Lung (tissue), 12 donors: ENCODE results near the gene QRICH2. TPM values are rescaled to one million over a fixed set of nuclear protein-coding genes. Genes with fewer than 3 reads are reported as not detected.

Experiments
- ATAC-seq: fragments of 200-7000 bp; cut with Tn5 transposase; one replicate; pipeline ENCODE4 v1.9.1; 2020; ENCODE audit warnings: moderate number of reproducible peaks; ENCODE audit not compliant: insufficient read depth, low FRiP score
- DNase-seq, 3 donors: peaks; one replicate each; pipeline ENCODE4 v3.0.0-alpha.2; 2013 to 2017
- H3K27ac ChIP-seq, 2 donors: one replicate each; pipeline ENCODE4 v1.5.1; 2013; ENCODE audit warnings: mild to moderate bottlenecking in 2 of 2, moderate library complexity in 2 of 2, control low read depth in 1 of 2, inconsistent platforms in 1 of 2, low read depth in 1 of 2, low read length in 1 of 2
- H3K27me3 ChIP-seq, 3 donors: one replicate each; pipeline ENCODE4 v1.5.1; 2013; ENCODE audit warnings: low read length in 2 of 3; ENCODE audit not compliant: control insufficient read depth in 3 of 3, insufficient read depth in 3 of 3
- H3K36me3 ChIP-seq, 4 donors: one replicate each; pipeline ENCODE4 v1.5.1; 2013; ENCODE audit warnings: low read length in 4 of 4, mild to moderate bottlenecking in 1 of 4, moderate library complexity in 1 of 4; ENCODE audit not compliant: control insufficient read depth in 4 of 4, insufficient read depth in 4 of 4
- H3K4me1 ChIP-seq, 5 donors: one replicate each; pipeline ENCODE4 v1.5.1; 2013; ENCODE audit warnings: low read length in 5 of 5, mild to moderate bottlenecking in 2 of 5, moderate library complexity in 1 of 5; ENCODE audit not compliant: control insufficient read depth in 5 of 5, insufficient read depth in 5 of 5
- H3K4me3 ChIP-seq: one replicate; pipeline ENCODE4 v1.5.1; 2013; ENCODE audit warnings: mild to moderate bottlenecking, control low read depth, moderate library complexity
- H3K9ac ChIP-seq, 2 donors: one replicate each; pipeline ENCODE4 v1.5.1; 2013; ENCODE audit warnings: low read length in 2 of 2, control low read depth in 1 of 2; ENCODE audit not compliant: insufficient read depth in 1 of 2
- H3K9me3 ChIP-seq, 4 donors: one replicate each; pipeline ENCODE4 v1.5.1; 2013; ENCODE audit warnings: low read length in 3 of 4, mild to moderate bottlenecking in 1 of 4, moderate library complexity in 1 of 4; ENCODE audit not compliant: control insufficient read depth in 4 of 4, insufficient read depth in 3 of 4
- CTCF ChIP-seq: IDR thresholded peaks from 2 replicates; pipeline ENCODE4 v1.5.1; 2012; ENCODE audit warnings: mild to moderate bottlenecking; ENCODE audit errors: control extremely low read depth, extremely low read depth
- WGBS, 2 donors: extraction: QIAGEN DNeasy Blood & Tissue Kit; methylation state at CpG; one replicate each; pipeline ENCODE4 v1.1.7; 2013; 5-methylcytosine and 5-hydroxymethylcytosine counted together
- polyA plus RNA-seq, 2 donors: library from polyadenylated mRNA; stranded (reverse); fragments of 200-250 nt; gene quantifications; one replicate each; pipeline ENCODE4 v1.2.1, GENCODE V29; 2013
- total RNA-seq, 2 donors: library from RNA; depleted of rRNA in 1 of 2; stranded (reverse); fragments of >200 nt in 1 of 2; gene quantifications; one replicate each; pipeline ENCODE4 v1.2.1, GENCODE V29; 2014 to 2021
- donor health status: control.
- donor health status: control.
- donor health status: Bipolar disorder and iron deficiency.
- donor health status: healthy.
- donor health status: DM: yes; HTN: yes; CAD: no.

The QRICH2 gene
- total and polyA plus RNA-seq, 4 donors = 2.3 to 4.7 (median 2.7) TPM

GRCh38 chr17:76251478-76252039 lies 56.5 kb downstream of the QRICH2 start:
- DNase-seq = no peak
- Histone ChIP-seq H3K36me3 (no peaks in the 10 kb centered on the region), H3K9ac (no peak overlapping the region), H3K27ac (peak overlapping the region in 1 of 2 donors; percentile 90), H3K4me1 (peaks cover 0 to 11% (median 3%) of the 10 kb centered on the region in 5 donors), H3K4me3 (no peak overlapping the region), H3K9me3 (no peaks in the 10 kb centered on the region), H3K27me3 (no peaks in the 10 kb centered on the region)
- no peak for ATAC-seq
- WGBS, 2 donors = 78 to 82% methylated on average over 8 of the region's 8 CpGs
- TF ChIP-seq CTCF = no peak

- H3K27ac ChIP-seq = no peak overlapping the region
- H3K9me3 ChIP-seq = no peaks in the 10 kb centered on the region
- no peak for DNase-seq
- H3K9ac ChIP-seq = no peak overlapping the region
- WGBS, 2 donors = 94 to 95% methylated on average over 6 of the region's 6 CpGs
- no peak for ATAC-seq
- H3K4me3 ChIP-seq = no peak overlapping the region
- TF ChIP-seq CTCF = no peak
- no peaks in the 10 kb centered on the region for H3K36me3 ChIP-seq
- peaks cover 0 to 14% (median 3%) of the 10 kb centered on the region in 5 donors for H3K4me1 ChIP-seq
- H3K27me3 ChIP-seq = no peaks in the 10 kb centered on the region
Observed at GRCh38 chr17:76250141-76250540, 57.9 kb downstream of the QRICH2 start.

- Histone ChIP-seq H3K4me1 (peaks cover 0 to 11% (median 0%) of the 10 kb centered on the region in 5 donors), H3K36me3 (no peaks in the 10 kb centered on the region), H3K27ac (no peak overlapping the region), H3K9me3 (no peaks in the 10 kb centered on the region), H3K4me3 (no peak overlapping the region), H3K9ac (no peak overlapping the region), H3K27me3 (no peaks in the 10 kb centered on the region)
- TF ChIP-seq CTCF = no peak
- DNase-seq (no peak), ATAC-seq (no peak)
- 71 to 79% methylated on average over 11 of the region's 11 CpGs for WGBS, 2 donors
Observed at GRCh38 chr17:76248013-76248782, 59.9 kb downstream of the QRICH2 start.
